Neutrophil (primary cell): ENCODE data around the gene ABCC11.

ENCODE experiments used
- H3K27ac ChIP-seq: fragments of 200-600 bp; sonication (generic); 2 replicates; pipeline ENCODE4 v1.5.1; 2016; ENCODE audit warnings: mild to moderate bottlenecking, moderate library complexity
- H3K27me3 ChIP-seq: fragments of 200-600 bp; sonication (generic); 2 replicates; pipeline ENCODE4 v1.6.0; 2016; ENCODE audit warnings: mild to moderate bottlenecking
- H3K36me3 ChIP-seq: fragments of 200-600 bp; sonication (generic); 2 replicates; pipeline ENCODE4 v1.5.1; 2017
- H3K4me1 ChIP-seq, 2 experiments: fragments of 200-600 bp in 1 of 2; sonication (generic) in 1 of 2; 1 replicate in 1 of 2; 2 replicates in 1 of 2; pipeline versions ENCODE4 v1.5.1 to v1.6.1; 2013 to 2016; ENCODE audit warnings: low read depth in 1 of 2, low read length in 1 of 2, mild to moderate bottlenecking in 1 of 2, moderate library complexity in 1 of 2; ENCODE audit not compliant: control insufficient read depth in 1 of 2, insufficient read depth in 1 of 2
- H3K4me3 ChIP-seq, 2 experiments: fragments of 200-600 bp in 1 of 2; sonication (generic) in 1 of 2; 1 replicate in 1 of 2; 2 replicates in 1 of 2; pipeline ENCODE4 v1.5.1; 2013 to 2016; ENCODE audit warnings: low read depth in 1 of 2, low read length in 1 of 2, mild to moderate bottlenecking in 1 of 2, moderate library complexity in 1 of 2
- H3K9me3 ChIP-seq: fragments of 200-600 bp; sonication (generic); 2 replicates; pipeline ENCODE4 v1.5.1; 2016
- TF ChIP-seq, protein P1 (sequence below): fragments of 200-600 bp; sonication (generic); IDR thresholded peaks from 2 replicates; pipeline ENCODE4 v1.5.1; 2016; ENCODE audit warnings: antibody characterized with exemption

ABCC11 gene

DNA sequence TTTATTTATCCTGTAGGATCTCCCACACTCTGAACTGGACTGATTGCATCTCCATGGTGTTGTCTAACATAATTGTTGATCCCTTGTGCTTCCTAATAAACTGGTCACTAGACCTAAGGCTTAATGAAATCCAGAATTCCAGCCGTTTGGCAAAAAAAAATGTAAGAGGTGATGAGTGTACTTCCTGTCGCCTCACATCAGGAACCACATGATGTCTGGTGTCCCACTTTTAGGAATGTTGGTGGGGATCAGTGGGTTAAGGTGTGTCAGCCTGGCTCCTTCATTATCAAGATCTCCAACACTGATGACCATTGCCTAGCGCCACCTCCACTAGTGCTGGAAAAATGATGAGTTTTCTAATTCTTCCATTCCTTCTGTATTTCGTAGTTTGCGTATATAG lies 21.9 kb downstream of the ABCC11 start:
- no peak overlapping the region for H3K4me3 ChIP-seq
- TF ChIP-seq, protein P1, sequence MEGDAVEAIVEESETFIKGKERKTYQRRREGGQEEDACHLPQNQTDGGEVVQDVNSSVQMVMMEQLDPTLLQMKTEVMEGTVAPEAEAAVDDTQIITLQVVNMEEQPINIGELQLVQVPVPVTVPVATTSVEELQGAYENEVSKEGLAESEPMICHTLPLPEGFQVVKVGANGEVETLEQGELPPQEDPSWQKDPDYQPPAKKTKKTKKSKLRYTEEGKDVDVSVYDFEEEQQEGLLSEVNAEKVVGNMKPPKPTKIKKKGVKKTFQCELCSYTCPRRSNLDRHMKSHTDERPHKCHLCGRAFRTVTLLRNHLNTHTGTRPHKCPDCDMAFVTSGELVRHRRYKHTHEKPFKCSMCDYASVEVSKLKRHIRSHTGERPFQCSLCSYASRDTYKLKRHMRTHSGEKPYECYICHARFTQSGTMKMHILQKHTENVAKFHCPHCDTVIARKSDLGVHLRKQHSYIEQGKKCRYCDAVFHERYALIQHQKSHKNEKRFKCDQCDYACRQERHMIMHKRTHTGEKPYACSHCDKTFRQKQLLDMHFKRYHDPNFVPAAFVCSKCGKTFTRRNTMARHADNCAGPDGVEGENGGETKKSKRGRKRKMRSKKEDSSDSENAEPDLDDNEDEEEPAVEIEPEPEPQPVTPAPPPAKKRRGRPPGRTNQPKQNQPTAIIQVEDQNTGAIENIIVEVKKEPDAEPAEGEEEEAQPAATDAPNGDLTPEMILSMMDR: no peak
- H3K4me1 ChIP-seq: no peaks in the 10 kb centered on the region
- no peaks in the 10 kb centered on the region for H3K9me3 ChIP-seq
- H3K27me3 ChIP-seq: no peaks in the 10 kb centered on the region
- H3K27ac ChIP-seq: no peak overlapping the region
- no peaks in the 10 kb centered on the region for H3K36me3 ChIP-seq

DNA sequence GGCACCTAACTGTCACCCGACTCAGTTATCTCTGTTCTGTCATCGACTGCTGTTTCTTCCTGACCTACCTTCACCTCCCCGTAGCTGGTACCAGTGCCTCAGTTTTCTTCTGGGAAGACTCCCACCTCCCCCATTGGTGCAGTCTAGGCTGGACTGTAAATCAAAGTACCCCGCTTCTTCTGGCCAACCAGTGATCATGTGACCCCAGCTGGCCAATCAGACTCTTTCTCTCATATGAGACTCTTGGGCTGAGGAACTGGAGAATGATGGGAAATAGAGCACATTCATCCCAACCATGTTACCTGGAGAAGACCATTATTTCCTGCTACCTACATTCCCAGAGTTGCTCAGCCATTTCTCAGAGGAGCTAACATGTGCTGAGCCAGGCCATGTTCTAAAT lies 23.8 kb downstream of the ABCC11 start:
- no peak overlapping the region for H3K27ac ChIP-seq

DNA sequence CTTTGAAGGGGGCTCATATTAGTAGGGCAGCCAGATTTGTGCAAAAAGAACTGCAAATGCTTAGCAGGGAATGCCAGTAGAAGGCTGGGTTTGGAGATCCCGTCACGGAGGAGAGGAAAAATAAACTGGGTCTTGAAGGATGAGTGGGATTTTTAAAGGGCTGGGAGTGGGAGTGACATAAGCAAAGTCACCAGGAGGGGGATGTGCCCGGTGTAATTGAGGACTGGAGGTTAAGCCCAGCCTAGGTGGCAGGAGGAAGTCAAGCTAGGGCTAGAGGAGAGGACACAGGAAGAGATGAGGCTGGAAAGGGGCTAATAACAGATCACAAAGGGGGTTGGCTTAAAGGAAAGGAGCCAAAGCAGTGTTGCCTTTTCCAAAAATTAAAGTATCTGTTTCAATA lies 26.4 kb downstream of the ABCC11 start:
- no peak overlapping the region for H3K4me3 ChIP-seq
- H3K27me3 ChIP-seq: no peaks in the 10 kb centered on the region
- no peaks in the 10 kb centered on the region for H3K9me3 ChIP-seq
- H3K4me1 ChIP-seq: no peaks in the 10 kb centered on the region
- H3K27ac ChIP-seq: no peak overlapping the region
- TF ChIP-seq, protein P1: no peak
- no peaks in the 10 kb centered on the region for H3K36me3 ChIP-seq

More for the DNA sequence above, 23.8 kb downstream of the ABCC11 start:
- TF ChIP-seq, protein P1: no peak
- Histone ChIP-seq H3K27me3 (no peaks in the 10 kb centered on the region), H3K4me1 (no peaks in the 10 kb centered on the region), H3K36me3 (no peaks in the 10 kb centered on the region), H3K9me3 (no peaks in the 10 kb centered on the region), H3K4me3 (no peak overlapping the region)

DNA sequence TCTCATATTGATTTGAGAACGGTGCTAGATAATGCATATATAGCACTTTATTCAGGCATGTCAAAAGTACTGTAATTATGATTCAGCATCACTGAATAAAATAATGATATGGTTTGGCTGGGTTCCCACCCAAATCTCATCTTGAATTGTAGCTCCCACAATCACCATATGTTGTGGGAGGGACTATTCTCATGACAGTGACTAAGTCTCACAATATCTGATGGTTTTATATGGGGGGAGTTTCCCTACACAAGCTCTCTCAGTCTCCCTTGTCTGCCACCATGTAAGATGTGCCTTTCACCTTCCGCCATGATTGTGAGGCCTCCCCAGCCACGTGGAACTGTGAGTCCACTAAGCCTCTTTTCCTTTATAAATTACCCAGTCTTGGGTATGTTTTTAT lies 28.9 kb downstream of the ABCC11 start:
- H3K4me3 ChIP-seq: no peak overlapping the region
- H3K9me3 ChIP-seq: no peaks in the 10 kb centered on the region
- no peaks in the 10 kb centered on the region for H3K4me1 ChIP-seq
- H3K27me3 ChIP-seq: no peaks in the 10 kb centered on the region
- TF ChIP-seq, protein P1: no peak
- no peaks in the 10 kb centered on the region for H3K36me3 ChIP-seq
- H3K27ac ChIP-seq: no peak overlapping the region

DNA sequence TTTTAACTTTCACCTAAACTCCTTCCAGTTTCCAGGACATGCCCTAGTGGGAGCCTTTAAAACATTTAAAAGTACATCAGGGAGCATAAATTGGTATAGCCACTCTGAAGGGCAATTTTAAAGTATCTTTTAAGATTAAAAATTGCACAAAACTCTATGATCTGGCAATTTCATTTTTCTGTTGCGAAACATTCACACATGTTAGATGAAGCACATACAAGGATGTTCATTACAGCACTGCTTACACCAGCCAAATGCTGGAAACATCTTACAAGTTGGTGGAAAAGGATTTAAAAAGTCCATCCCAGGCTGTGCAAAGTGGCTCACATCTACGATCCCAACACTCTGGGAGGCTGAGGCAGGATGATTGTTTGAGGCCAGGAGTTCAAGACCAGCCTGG lies 29.6 kb downstream of the ABCC11 start:
- no peaks in the 10 kb centered on the region for H3K36me3 ChIP-seq
- TF ChIP-seq, protein P1: no peak
- no peaks in the 10 kb centered on the region for H3K27me3 ChIP-seq
- no peak overlapping the region for H3K27ac ChIP-seq
- no peaks in the 10 kb centered on the region for H3K4me1 ChIP-seq
- H3K9me3 ChIP-seq: no peaks in the 10 kb centered on the region
- H3K4me3 ChIP-seq: no peak overlapping the region

DNA sequence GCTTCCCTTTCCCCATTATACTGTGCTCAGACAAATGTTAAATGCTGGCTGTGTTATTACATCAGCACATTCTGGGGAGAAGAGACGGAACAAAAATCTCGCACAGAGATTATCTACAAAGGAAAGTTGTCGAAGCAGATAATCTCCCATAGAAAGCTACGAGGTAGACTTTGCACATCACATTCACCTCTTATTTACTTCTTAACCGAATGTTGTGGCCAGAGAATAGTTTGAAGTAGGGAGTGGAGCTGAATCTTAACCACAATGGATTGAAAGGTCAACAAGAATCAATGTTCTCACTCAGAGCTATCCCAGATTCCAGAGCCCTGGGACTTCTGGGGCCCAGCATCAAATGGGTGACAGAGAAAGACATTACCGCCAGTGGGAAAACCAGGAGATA lies 31.6 kb downstream of the ABCC11 start:
- no peak overlapping the region for H3K4me3 ChIP-seq
- no peaks in the 10 kb centered on the region for H3K9me3 ChIP-seq
- H3K4me1 ChIP-seq: no peaks in the 10 kb centered on the region
- H3K36me3 ChIP-seq: no peaks in the 10 kb centered on the region
- H3K27me3 ChIP-seq: no peaks in the 10 kb centered on the region
- TF ChIP-seq, protein P1: no peak
- H3K27ac ChIP-seq: no peak overlapping the region
